ENCODE results near the gene AGAP5.

AGAP5 gene

GRCh38 chr10:73653701-73654100 is 44.2 kb downstream of the AGAP5 start:
- no peak for DNase-seq (ENCODE audit: low read depth in 2 of 2)

- no peak for DNase-seq (ENCODE audit: low read depth in 2 of 2)
These were observed 44.7 kb downstream of the AGAP5 start for GRCh38 chr10:73653195-73653594.

GRCh38 chr10:73650537-73651331 is 47.2 kb downstream of the AGAP5 start:
- no peak for DNase-seq (ENCODE audit: low read depth in 2 of 2)

GRCh38 chr10:73649876-73650536 is 47.9 kb downstream of the AGAP5 start:
- DNase-seq (ENCODE audit: low read depth in 2 of 2), result no peak

GRCh38 chr10:73648975-73649829 is 48.7 kb downstream of the AGAP5 start:
- DNase-seq (ENCODE audit: low read depth in 2 of 2), result no peak

- no peak for DNase-seq (ENCODE audit: low read depth in 2 of 2)
These were observed 49.8 kb downstream of the AGAP5 start for GRCh38 chr10:73647875-73648651.

GRCh38 chr10:73647211-73647874 is 50.6 kb downstream of the AGAP5 start:
- DNase-seq (ENCODE audit: low read depth in 2 of 2), result no peak

- no peak for DNase-seq (ENCODE audit: low read depth in 2 of 2)
These were observed 51.3 kb downstream of the AGAP5 start for GRCh38 chr10:73646598-73647041.

GRCh38 chr10:73645251-73645650 is 52.7 kb downstream of the AGAP5 start:
- no peak for DNase-seq (ENCODE audit: low read depth in 2 of 2)

- no peak for DNase-seq (ENCODE audit: low read depth in 2 of 2)
These were observed 53.1 kb downstream of the AGAP5 start for GRCh38 chr10:73644767-73645166.

GRCh38 chr10:73644015-73644743 is 53.7 kb downstream of the AGAP5 start:
- DNase-seq (ENCODE audit: low read depth in 2 of 2), result no peak

- no peak for DNase-seq (ENCODE audit: low read depth in 2 of 2)
These were observed 54.5 kb downstream of the AGAP5 start for GRCh38 chr10:73643362-73643761.

GRCh38 chr10:73641328-73642060 is 56.4 kb downstream of the AGAP5 start, which contains the start of gene MYOZ1:
Gene MYOZ1 (minus strand): TSS chr10:73641474. CDS start chr10:73640017, 1,457 bp downstream.
- DNase-seq (ENCODE audit: low read depth in 2 of 2), result no peak

GRCh38 chr10:73639286-73639685 is 58.6 kb downstream of the AGAP5 start:
- no peak for DNase-seq (ENCODE audit: low read depth in 2 of 2)

- no peak for DNase-seq (ENCODE audit: low read depth in 2 of 2)
These were observed 62.1 kb downstream of the AGAP5 start for GRCh38 chr10:73635781-73636180.

- no peak for DNase-seq (ENCODE audit: low read depth in 2 of 2)
These were observed 63.5 kb downstream of the AGAP5 start for GRCh38 chr10:73634421-73634820.

GRCh38 chr10:73629165-73629564 is 68.7 kb downstream of the AGAP5 start:
- DNase-seq (ENCODE audit: low read depth in 2 of 2), result no peak

- DNase-seq (ENCODE audit: low read depth in 2 of 2), result no peak
These were observed 69.5 kb downstream of the AGAP5 start for GRCh38 chr10:73628405-73628804.

GRCh38 chr10:73627300-73627699 is 70.6 kb downstream of the AGAP5 start:
- DNase-seq (ENCODE audit: low read depth in 2 of 2), result no peak

All from stimulated activated CD8-positive, alpha-beta memory T cell treated with anti-CD3 and anti-CD28 coated beads, Interleukin-15, amount 100 ng/mL, for 48 hours (primary cell).